Measurements from ENCODE around the gene FAM149B1. TPM values are rescaled to one million over a fixed set of nuclear protein-coding genes. Genes with fewer than 3 reads are reported as not detected.
A peak's percentile ranks its signal among the peaks of the same experiment; 100 is the strongest.

The FAM149B1 gene
- total and polyA plus RNA-seq, 10 of the 15 experiments (the other 5 are each of a cell fraction or from before 2014, with no cell fraction given): 6.6 to 20.9 (median 11.2) TPM

DNA sequence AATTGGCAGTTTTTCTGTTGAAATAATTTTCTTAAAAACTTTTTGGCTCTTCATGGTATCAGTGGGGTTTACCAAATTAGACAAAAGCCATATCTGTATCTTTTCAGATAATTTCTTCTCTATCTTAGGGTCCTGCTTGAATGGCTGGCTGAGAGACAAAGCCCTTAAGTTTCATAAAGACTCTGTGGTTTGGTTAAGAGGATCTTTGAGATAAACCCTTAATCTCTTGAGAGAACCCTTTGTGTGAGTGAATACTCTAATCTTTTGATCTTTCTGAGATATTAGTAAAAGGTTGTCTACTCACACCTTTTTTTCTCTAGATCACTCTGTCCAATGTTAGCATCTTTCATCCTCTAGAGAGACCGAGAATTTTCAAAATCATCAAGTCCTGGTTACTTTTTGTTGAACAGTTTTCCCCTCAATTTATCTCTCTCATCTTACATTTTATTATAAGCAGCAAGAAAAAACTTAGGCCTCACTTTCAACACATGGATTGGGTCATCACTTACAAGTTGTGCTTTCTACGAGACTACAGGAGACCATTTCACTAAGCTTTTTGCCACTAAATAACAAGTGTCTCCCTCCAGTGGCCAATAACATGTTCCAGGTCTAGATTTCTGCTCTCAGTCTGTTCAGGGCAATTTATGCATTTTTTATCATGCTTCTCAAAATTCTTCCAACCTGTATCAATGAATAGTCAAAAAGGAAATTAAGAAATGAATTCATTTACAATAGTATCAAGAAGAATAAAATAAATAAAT is 50.7 kb downstream of the FAM149B1 start:
- no peak for FAIRE-seq
- H2AFZ ChIP-seq (ENCODE audit: control insufficient read depth, low read depth, low read length): no peak overlapping the region
- no peak overlapping the region for H3K4me3 ChIP-seq
- no peaks in the 10 kb centered on the region for H3K27me3 ChIP-seq (replicated peaks in 1 of 2; ENCODE audit: control insufficient read depth in 2 of 2, insufficient read depth in 2 of 2, low read length in 1 of 2)
- TF ChIP-seq MTA2 (IDR thresholded peaks at IDR 0.05; ENCODE audit: low read depth) (0 out of 2 replicates have a peak, but pooled peaks have one; percentile 13), SMARCA5 (IDR thresholded peaks at IDR 0.05) (0 out of 2 replicates have a peak, but pooled peaks have one; percentile 24), MEF2B (IDR thresholded peaks at IDR 0.05; ENCODE audit: partially characterized antibody, poor library complexity, severe bottlenecking) (peak; percentile 63), POLR2A (IDR thresholded peaks at IDR 0.05; ENCODE audit: low read depth, low read length) (no peak), SMC3 (IDR thresholded peaks at IDR 0.05; ENCODE audit: borderline replicate concordance, low read length) (peak; percentile 23; the same call in 1 of the 2 replicates), STAT1 (conservative IDR thresholded peaks at IDR 0.05) (no peak)
- TF ChIP-seq, protein P1, sequence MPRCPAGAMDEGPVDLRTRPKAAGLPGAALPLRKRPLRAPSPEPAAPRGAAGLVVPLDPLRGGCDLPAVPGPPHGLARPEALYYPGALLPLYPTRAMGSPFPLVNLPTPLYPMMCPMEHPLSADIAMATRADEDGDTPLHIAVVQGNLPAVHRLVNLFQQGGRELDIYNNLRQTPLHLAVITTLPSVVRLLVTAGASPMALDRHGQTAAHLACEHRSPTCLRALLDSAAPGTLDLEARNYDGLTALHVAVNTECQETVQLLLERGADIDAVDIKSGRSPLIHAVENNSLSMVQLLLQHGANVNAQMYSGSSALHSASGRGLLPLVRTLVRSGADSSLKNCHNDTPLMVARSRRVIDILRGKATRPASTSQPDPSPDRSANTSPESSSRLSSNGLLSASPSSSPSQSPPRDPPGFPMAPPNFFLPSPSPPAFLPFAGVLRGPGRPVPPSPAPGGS (IDR thresholded peaks at IDR 0.05; ENCODE audit: borderline replicate concordance, insufficient read depth, low read depth, low read length, poor library complexity, severe bottlenecking): no peak
- TF ChIP-seq, protein P2, sequence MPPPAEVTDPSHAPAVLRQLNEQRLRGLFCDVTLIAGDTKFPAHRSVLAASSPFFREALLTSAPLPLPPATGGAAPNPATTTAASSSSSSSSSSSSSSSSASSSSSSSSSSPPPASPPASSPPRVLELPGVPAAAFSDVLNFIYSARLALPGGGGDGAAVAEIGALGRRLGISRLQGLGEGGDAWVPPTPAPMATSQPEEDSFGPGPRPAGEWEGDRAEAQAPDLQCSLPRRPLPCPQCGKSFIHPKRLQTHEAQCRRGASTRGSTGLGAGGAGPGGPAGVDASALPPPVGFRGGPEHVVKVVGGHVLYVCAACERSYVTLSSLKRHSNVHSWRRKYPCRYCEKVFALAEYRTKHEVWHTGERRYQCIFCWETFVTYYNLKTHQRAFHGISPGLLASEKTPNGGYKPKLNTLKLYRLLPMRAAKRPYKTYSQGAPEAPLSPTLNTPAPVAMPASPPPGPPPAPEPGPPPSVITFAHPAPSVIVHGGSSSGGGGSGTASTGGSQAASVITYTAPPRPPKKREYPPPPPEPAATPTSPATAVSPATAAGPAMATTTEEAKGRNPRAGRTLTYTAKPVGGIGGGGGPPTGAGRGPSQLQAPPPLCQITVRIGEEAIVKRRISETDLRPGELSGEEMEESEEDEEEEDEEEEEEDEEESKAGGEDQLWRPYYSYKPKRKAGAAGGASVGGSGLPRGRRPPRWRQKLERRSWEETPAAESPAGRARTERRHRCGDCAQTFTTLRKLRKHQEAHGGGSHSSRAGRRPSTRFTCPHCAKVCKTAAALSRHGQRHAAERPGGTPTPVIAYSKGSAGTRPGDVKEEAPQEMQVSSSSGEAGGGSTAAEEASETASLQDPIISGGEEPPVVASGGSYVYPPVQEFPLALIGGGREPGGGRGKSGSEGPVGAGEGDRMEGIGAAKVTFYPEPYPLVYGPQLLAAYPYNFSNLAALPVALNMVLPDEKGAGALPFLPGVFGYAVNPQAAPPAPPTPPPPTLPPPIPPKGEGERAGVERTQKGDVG (CRISPR knock-in tag; IDR thresholded peaks at IDR 0.05): no peak
- TF ChIP-seq, protein P3, sequence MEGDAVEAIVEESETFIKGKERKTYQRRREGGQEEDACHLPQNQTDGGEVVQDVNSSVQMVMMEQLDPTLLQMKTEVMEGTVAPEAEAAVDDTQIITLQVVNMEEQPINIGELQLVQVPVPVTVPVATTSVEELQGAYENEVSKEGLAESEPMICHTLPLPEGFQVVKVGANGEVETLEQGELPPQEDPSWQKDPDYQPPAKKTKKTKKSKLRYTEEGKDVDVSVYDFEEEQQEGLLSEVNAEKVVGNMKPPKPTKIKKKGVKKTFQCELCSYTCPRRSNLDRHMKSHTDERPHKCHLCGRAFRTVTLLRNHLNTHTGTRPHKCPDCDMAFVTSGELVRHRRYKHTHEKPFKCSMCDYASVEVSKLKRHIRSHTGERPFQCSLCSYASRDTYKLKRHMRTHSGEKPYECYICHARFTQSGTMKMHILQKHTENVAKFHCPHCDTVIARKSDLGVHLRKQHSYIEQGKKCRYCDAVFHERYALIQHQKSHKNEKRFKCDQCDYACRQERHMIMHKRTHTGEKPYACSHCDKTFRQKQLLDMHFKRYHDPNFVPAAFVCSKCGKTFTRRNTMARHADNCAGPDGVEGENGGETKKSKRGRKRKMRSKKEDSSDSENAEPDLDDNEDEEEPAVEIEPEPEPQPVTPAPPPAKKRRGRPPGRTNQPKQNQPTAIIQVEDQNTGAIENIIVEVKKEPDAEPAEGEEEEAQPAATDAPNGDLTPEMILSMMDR (IDR thresholded peaks at IDR 0.05 in 2 of 3, conservative IDR thresholded peaks at IDR 0.05 in 1 of 3; ENCODE audit: control insufficient read depth in 2 of 3, extremely low read depth in 1 of 3, insufficient read depth in 1 of 3, low read depth in 3 of 3, low read length in 3 of 3): peak; percentile 44 to 50 (median 48); a peak in 5 of 6 replicates
- TF ChIP-seq, protein P4, sequence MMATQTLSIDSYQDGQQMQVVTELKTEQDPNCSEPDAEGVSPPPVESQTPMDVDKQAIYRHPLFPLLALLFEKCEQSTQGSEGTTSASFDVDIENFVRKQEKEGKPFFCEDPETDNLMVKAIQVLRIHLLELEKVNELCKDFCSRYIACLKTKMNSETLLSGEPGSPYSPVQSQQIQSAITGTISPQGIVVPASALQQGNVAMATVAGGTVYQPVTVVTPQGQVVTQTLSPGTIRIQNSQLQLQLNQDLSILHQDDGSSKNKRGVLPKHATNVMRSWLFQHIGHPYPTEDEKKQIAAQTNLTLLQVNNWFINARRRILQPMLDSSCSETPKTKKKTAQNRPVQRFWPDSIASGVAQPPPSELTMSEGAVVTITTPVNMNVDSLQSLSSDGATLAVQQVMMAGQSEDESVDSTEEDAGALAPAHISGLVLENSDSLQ (IDR thresholded peaks at IDR 0.05): 0 out of 2 replicates have a peak, but pooled peaks have one; percentile 42
- H3K4me2 ChIP-seq (ENCODE audit: control insufficient read depth, insufficient read depth): no peak overlapping the region
- in situ Hi-C loops (cut with MboI) (no loop called here), intact Hi-C loops (cut with micrococcal nuclease; ENCODE audit: unreplicated experiment) (no loop called here)
- no peaks in the 10 kb centered on the region for H3K79me2 ChIP-seq (ENCODE audit: control insufficient read depth, insufficient read depth, low read length)
- no peak overlapping the region for H3K9ac ChIP-seq (ENCODE audit: control insufficient read depth, insufficient read depth, low read length)
- ATAC-seq: peak; percentile 75
- 50% methylated on average over 2 of the region's 2 CpGs for WGBS (ENCODE audit: insufficient coverage, insufficient replicate concordance, low lambda C conversion rate, missing lambda C conversion rate)
- ChIA-PET POLR2A (interaction anchor here (0.6 kb wide), 1 partner anchor 38 kb away, joined by 3 read pairs; no protein-coding TSS in a partner anchor), RAD21 (ENCODE audit: unreplicated experiment) (interaction anchor here (1.5 kb wide), 1 partner anchor 122 kb away, joined by 4 read pairs; the partner anchor contains the start of gene P4HA1), CTCF (interaction anchor here (0.5 to 1.9 kb wide), 8 partner anchors 8 to 1180 kb away, joined by 3 to 8 read pairs (median 3); partner anchors contain the start of gene DNAJC9), SMC1A (ENCODE audit: uncharacterized antibody, unreplicated experiment) (interaction anchor here (1.0 kb wide), 1 partner anchor 122 kb away, joined by 3 read pairs; the partner anchor contains the start of gene P4HA1)
- no peak overlapping the region for H3K27ac ChIP-seq (ENCODE audit: control insufficient read depth, insufficient read depth)
- H3K9me3 ChIP-seq (replicated peaks; ENCODE audit: control insufficient read depth, insufficient read depth, low read length): no peaks in the 10 kb centered on the region; the same call in 2 of the 3 replicates
- no peaks in the 10 kb centered on the region for H4K20me1 ChIP-seq (ENCODE audit: control insufficient read depth, insufficient read depth)
- no TSS peak for BruUV-seq (replicated peaks)
- peaks cover 0 to 11% of the 10 kb centered on the region in 2 experiments; a peak in 3 of 4 replicates for H3K36me3 ChIP-seq (ENCODE audit: control insufficient read depth in 2 of 2, insufficient read depth in 2 of 2, low read length in 1 of 2)
- no peaks in the 10 kb centered on the region for H3K4me1 ChIP-seq (ENCODE audit: control insufficient read depth, insufficient read depth, low read length)
- no peak for DNase-seq (ENCODE audit: low read depth, low spot score)
